ENCODE results near the gene FAIM2. TPM values are rescaled to one million over a fixed set of nuclear protein-coding genes. Genes with fewer than 3 reads are reported as not detected.

FAIM2 gene
- polyA plus RNA-seq, 4 donors: 2.2 to 13.5 TPM; not detected in 2

GRCh38 chr12:49923880-49924556 is 20.3 kb upstream of the FAIM2 start:
- H3K27me3 ChIP-seq (ENCODE audit: control insufficient read depth in 3 of 3, insufficient read depth in 3 of 3, low read length in 3 of 3): no peaks in the 10 kb centered on the region
- 85 to 88% (median 87%) methylated on average over 15 of the region's 15 CpGs for WGBS, 3 donors
- H3K27ac ChIP-seq (ENCODE audit: low read depth in 1 of 3, low read length in 2 of 3): no peak overlapping the region
- H3K36me3 ChIP-seq (ENCODE audit: control insufficient read depth in 3 of 3, insufficient read depth in 2 of 3, low read depth in 1 of 3, low read length in 3 of 3): no peaks in the 10 kb centered on the region
- no peaks in the 10 kb centered on the region for H3K4me1 ChIP-seq (ENCODE audit: control insufficient read depth in 3 of 3, insufficient read depth in 2 of 3, low read depth in 1 of 3, low read length in 2 of 3)
- FAIRE-seq (no peak), DNase-seq (no peak)
- no peaks in the 10 kb centered on the region for H3K9me3 ChIP-seq (ENCODE audit: control insufficient read depth in 2 of 2, insufficient read depth in 1 of 2, low read depth in 1 of 2, low read length in 1 of 2)
- H3K4me3 ChIP-seq (ENCODE audit: low read depth in 1 of 3, low read length in 3 of 3): no peak overlapping the region

- H3K36me3 ChIP-seq (ENCODE audit: control insufficient read depth in 3 of 3, insufficient read depth in 2 of 3, low read depth in 1 of 3, low read length in 3 of 3): no peaks in the 10 kb centered on the region
- H3K9me3 ChIP-seq (ENCODE audit: control insufficient read depth in 2 of 2, insufficient read depth in 1 of 2, low read depth in 1 of 2, low read length in 1 of 2): no peaks in the 10 kb centered on the region
- WGBS, 3 donors: 78 to 80% (median 79%) methylated on average over 6 to 7 of the region's 7 CpGs
- DNase-seq: no peak
- FAIRE-seq: no peak
- no peaks in the 10 kb centered on the region for H3K27me3 ChIP-seq (ENCODE audit: control insufficient read depth in 3 of 3, insufficient read depth in 3 of 3, low read length in 3 of 3)
- no peak overlapping the region for H3K27ac ChIP-seq (ENCODE audit: low read depth in 1 of 3, low read length in 2 of 3)
- no peaks in the 10 kb centered on the region for H3K4me1 ChIP-seq (ENCODE audit: control insufficient read depth in 3 of 3, insufficient read depth in 2 of 3, low read depth in 1 of 3, low read length in 2 of 3)
- no peak overlapping the region for H3K4me3 ChIP-seq (ENCODE audit: low read depth in 1 of 3, low read length in 3 of 3)
These were observed 19.4 kb upstream of the FAIM2 start for GRCh38 chr12:49923035-49923644.

GRCh38 chr12:49922349-49923034 is 18.8 kb upstream of the FAIM2 start:
- no peaks in the 10 kb centered on the region for H3K4me1 ChIP-seq (ENCODE audit: control insufficient read depth in 3 of 3, insufficient read depth in 2 of 3, low read depth in 1 of 3, low read length in 2 of 3)
- no peaks in the 10 kb centered on the region for H3K27me3 ChIP-seq (ENCODE audit: control insufficient read depth in 3 of 3, insufficient read depth in 3 of 3, low read length in 3 of 3)
- no peak for FAIRE-seq
- no peak for DNase-seq
- WGBS, 3 donors: 67 to 72% (median 69%) methylated on average over 12 of the region's 12 CpGs
- H3K36me3 ChIP-seq (ENCODE audit: control insufficient read depth in 3 of 3, insufficient read depth in 2 of 3, low read depth in 1 of 3, low read length in 3 of 3): no peaks in the 10 kb centered on the region
- H3K27ac ChIP-seq (ENCODE audit: low read depth in 1 of 3, low read length in 2 of 3): no peak overlapping the region
- no peaks in the 10 kb centered on the region for H3K9me3 ChIP-seq (ENCODE audit: control insufficient read depth in 2 of 2, insufficient read depth in 1 of 2, low read depth in 1 of 2, low read length in 1 of 2)
- no peak overlapping the region for H3K4me3 ChIP-seq (ENCODE audit: low read depth in 1 of 3, low read length in 3 of 3)

GRCh38 chr12:49921936-49922335 is 18.2 kb upstream of the FAIM2 start:
- FAIRE-seq (no peak), DNase-seq (no peak)
- Histone ChIP-seq H3K9me3 (ENCODE audit: control insufficient read depth in 2 of 2, insufficient read depth in 1 of 2, low read depth in 1 of 2, low read length in 1 of 2) (no peaks in the 10 kb centered on the region), H3K4me3 (ENCODE audit: low read depth in 1 of 3, low read length in 3 of 3) (no peak overlapping the region), H3K4me1 (ENCODE audit: control insufficient read depth in 3 of 3, insufficient read depth in 2 of 3, low read depth in 1 of 3, low read length in 2 of 3) (no peaks in the 10 kb centered on the region), H3K27me3 (ENCODE audit: control insufficient read depth in 3 of 3, insufficient read depth in 3 of 3, low read length in 3 of 3) (no peaks in the 10 kb centered on the region), H3K36me3 (ENCODE audit: control insufficient read depth in 3 of 3, insufficient read depth in 2 of 3, low read depth in 1 of 3, low read length in 3 of 3) (no peaks in the 10 kb centered on the region), H3K27ac (ENCODE audit: low read depth in 1 of 3, low read length in 2 of 3) (no peak overlapping the region)
- WGBS, 3 donors: 43 to 68% (median 44%) methylated on average over 6 of the region's 6 CpGs

GRCh38 chr12:49921299-49921698 is 17.6 kb upstream of the FAIM2 start:
- Histone ChIP-seq H3K4me3 (ENCODE audit: low read depth in 1 of 3, low read length in 3 of 3) (no peak overlapping the region), H3K4me1 (ENCODE audit: control insufficient read depth in 3 of 3, insufficient read depth in 2 of 3, low read depth in 1 of 3, low read length in 2 of 3) (no peaks in the 10 kb centered on the region), H3K27me3 (ENCODE audit: control insufficient read depth in 3 of 3, insufficient read depth in 3 of 3, low read length in 3 of 3) (no peaks in the 10 kb centered on the region), H3K27ac (ENCODE audit: low read depth in 1 of 3, low read length in 2 of 3) (no peak overlapping the region), H3K9me3 (ENCODE audit: control insufficient read depth in 2 of 2, insufficient read depth in 1 of 2, low read depth in 1 of 2, low read length in 1 of 2) (no peaks in the 10 kb centered on the region), H3K36me3 (ENCODE audit: control insufficient read depth in 3 of 3, insufficient read depth in 2 of 3, low read depth in 1 of 3, low read length in 3 of 3) (no peaks in the 10 kb centered on the region)
- 64 to 83% (median 75%) methylated on average over 3 of the region's 3 CpGs for WGBS, 3 donors
- FAIRE-seq: no peak
- no peak for DNase-seq

GRCh38 chr12:49920915-49921286 is 17.2 kb upstream of the FAIM2 start:
- WGBS, 3 donors: 45 to 72% (median 61%) methylated on average over 3 of the region's 3 CpGs
- Histone ChIP-seq H3K27ac (ENCODE audit: low read depth in 1 of 3, low read length in 2 of 3) (no peak overlapping the region), H3K9me3 (ENCODE audit: control insufficient read depth in 2 of 2, insufficient read depth in 1 of 2, low read depth in 1 of 2, low read length in 1 of 2) (no peaks in the 10 kb centered on the region), H3K36me3 (ENCODE audit: control insufficient read depth in 3 of 3, insufficient read depth in 2 of 3, low read depth in 1 of 3, low read length in 3 of 3) (no peaks in the 10 kb centered on the region), H3K4me1 (ENCODE audit: control insufficient read depth in 3 of 3, insufficient read depth in 2 of 3, low read depth in 1 of 3, low read length in 2 of 3) (no peaks in the 10 kb centered on the region), H3K4me3 (ENCODE audit: low read depth in 1 of 3, low read length in 3 of 3) (no peak overlapping the region), H3K27me3 (ENCODE audit: control insufficient read depth in 3 of 3, insufficient read depth in 3 of 3, low read length in 3 of 3) (no peaks in the 10 kb centered on the region)
- DNase-seq: no peak
- FAIRE-seq: no peak

GRCh38 chr12:49920241-49920914 is 16.7 kb upstream of the FAIM2 start:
- no peak overlapping the region for H3K4me3 ChIP-seq (ENCODE audit: low read depth in 1 of 3, low read length in 3 of 3)
- no peaks in the 10 kb centered on the region for H3K9me3 ChIP-seq (ENCODE audit: control insufficient read depth in 2 of 2, insufficient read depth in 1 of 2, low read depth in 1 of 2, low read length in 1 of 2)
- H3K36me3 ChIP-seq (ENCODE audit: control insufficient read depth in 3 of 3, insufficient read depth in 2 of 3, low read depth in 1 of 3, low read length in 3 of 3): no peaks in the 10 kb centered on the region
- FAIRE-seq (no peak), DNase-seq (no peak)
- no peaks in the 10 kb centered on the region for H3K27me3 ChIP-seq (ENCODE audit: control insufficient read depth in 3 of 3, insufficient read depth in 3 of 3, low read length in 3 of 3)
- WGBS, 3 donors: 40 to 54% (median 49%) methylated on average over 12 of the region's 12 CpGs
- no peaks in the 10 kb centered on the region for H3K4me1 ChIP-seq (ENCODE audit: control insufficient read depth in 3 of 3, insufficient read depth in 2 of 3, low read depth in 1 of 3, low read length in 2 of 3)
- no peak overlapping the region for H3K27ac ChIP-seq (ENCODE audit: low read depth in 1 of 3, low read length in 2 of 3)

- WGBS, 3 donors: 74 to 83% (median 75%) methylated on average over 5 of the region's 5 CpGs
- Histone ChIP-seq H3K27ac (ENCODE audit: low read depth in 1 of 3, low read length in 2 of 3) (no peak overlapping the region), H3K36me3 (ENCODE audit: control insufficient read depth in 3 of 3, insufficient read depth in 2 of 3, low read depth in 1 of 3, low read length in 3 of 3) (no peaks in the 10 kb centered on the region), H3K4me3 (ENCODE audit: low read depth in 1 of 3, low read length in 3 of 3) (no peak overlapping the region), H3K9me3 (ENCODE audit: control insufficient read depth in 2 of 2, insufficient read depth in 1 of 2, low read depth in 1 of 2, low read length in 1 of 2) (no peaks in the 10 kb centered on the region), H3K27me3 (ENCODE audit: control insufficient read depth in 3 of 3, insufficient read depth in 3 of 3, low read length in 3 of 3) (no peaks in the 10 kb centered on the region), H3K4me1 (ENCODE audit: control insufficient read depth in 3 of 3, insufficient read depth in 2 of 3, low read depth in 1 of 3, low read length in 2 of 3) (no peaks in the 10 kb centered on the region)
- FAIRE-seq: no peak
- no peak for DNase-seq
These were observed 14.1 kb upstream of the FAIM2 start for GRCh38 chr12:49917788-49918173.
